Adipose tissue (tissue), 3 donors: Measurements from ENCODE around the gene DEF6. TPM values are rescaled to one million over a fixed set of nuclear protein-coding genes. Genes with fewer than 3 reads are reported as not detected.

Experiments
- H3K27ac ChIP-seq: one replicate; pipeline ENCODE4 v1.5.1; 2013; ENCODE audit warnings: low read depth, low read length
- WGBS, 3 donors: extraction: QIAGEN DNeasy Blood & Tissue Kit; methylation state at CpG; one replicate each; pipeline ENCODE4 v1.1.7; 2013; 5-methylcytosine and 5-hydroxymethylcytosine counted together
- polyA plus RNA-seq, 3 donors: library from polyadenylated mRNA; stranded (reverse); fragments of 200-250 nt; gene quantifications; one replicate each; pipeline ENCODE4 v1.2.3, GENCODE V29; 2013
- donor health status: healthy with polysubstance abuse.
- donor health status: Bipolar disorder and iron deficiency.
- donor health status: healthy.

Gene DEF6, protein sequence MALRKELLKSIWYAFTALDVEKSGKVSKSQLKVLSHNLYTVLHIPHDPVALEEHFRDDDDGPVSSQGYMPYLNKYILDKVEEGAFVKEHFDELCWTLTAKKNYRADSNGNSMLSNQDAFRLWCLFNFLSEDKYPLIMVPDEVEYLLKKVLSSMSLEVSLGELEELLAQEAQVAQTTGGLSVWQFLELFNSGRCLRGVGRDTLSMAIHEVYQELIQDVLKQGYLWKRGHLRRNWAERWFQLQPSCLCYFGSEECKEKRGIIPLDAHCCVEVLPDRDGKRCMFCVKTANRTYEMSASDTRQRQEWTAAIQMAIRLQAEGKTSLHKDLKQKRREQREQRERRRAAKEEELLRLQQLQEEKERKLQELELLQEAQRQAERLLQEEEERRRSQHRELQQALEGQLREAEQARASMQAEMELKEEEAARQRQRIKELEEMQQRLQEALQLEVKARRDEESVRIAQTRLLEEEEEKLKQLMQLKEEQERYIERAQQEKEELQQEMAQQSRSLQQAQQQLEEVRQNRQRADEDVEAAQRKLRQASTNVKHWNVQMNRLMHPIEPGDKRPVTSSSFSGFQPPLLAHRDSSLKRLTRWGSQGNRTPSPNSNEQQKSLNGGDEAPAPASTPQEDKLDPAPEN
- 10 to 100 TPM in 1 of 3 donors, 1 to 10 TPM in 2; 4.2 to 17.3 (median 8.6) TPM for polyA plus RNA-seq

GRCh38 chr6:35297601-35298481 lies at the start of gene DEF6:
TSS of gene DEF6 (plus strand) at chr6:35297818. CDS start at chr6:35297857, 39 bp downstream.
- H3K27ac ChIP-seq: no peak within 1 kb of the TSS
- 14 to 15% (median 14%) methylated on average over 35 of the region's 35 CpGs for WGBS, 3 donors

GRCh38 chr6:35248300-35248699 lies 49.3 kb upstream of the DEF6 start:
- H3K27ac ChIP-seq: no peak overlapping the region
- 53 to 66% (median 55%) methylated on average over 3 of the region's 3 CpGs for WGBS, 3 donors

DNA sequence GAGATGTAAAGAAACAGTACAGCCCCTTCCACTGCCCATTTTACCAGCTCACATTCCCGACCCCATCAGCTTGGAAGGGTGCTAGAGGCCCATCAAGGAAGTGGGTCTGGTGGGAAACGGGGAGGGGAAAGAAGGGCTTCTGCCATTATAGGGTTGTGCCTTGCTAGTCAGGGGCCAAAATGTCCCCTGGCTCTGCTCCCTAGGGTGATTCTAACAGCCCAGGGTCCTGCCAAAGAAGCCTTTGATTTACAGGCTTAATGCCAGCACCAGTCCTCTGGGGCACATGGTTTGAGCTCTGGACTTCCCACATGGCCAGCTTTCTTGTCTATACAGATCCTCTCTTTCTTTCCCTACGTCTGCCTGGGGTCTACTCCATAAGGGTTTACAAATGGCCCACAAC lies 48.7 kb upstream of the DEF6 start:
- no peak overlapping the region for H3K27ac ChIP-seq
- 67 to 79% (median 75%) methylated on average over 3 of the region's 3 CpGs for WGBS, 3 donors

DNA sequence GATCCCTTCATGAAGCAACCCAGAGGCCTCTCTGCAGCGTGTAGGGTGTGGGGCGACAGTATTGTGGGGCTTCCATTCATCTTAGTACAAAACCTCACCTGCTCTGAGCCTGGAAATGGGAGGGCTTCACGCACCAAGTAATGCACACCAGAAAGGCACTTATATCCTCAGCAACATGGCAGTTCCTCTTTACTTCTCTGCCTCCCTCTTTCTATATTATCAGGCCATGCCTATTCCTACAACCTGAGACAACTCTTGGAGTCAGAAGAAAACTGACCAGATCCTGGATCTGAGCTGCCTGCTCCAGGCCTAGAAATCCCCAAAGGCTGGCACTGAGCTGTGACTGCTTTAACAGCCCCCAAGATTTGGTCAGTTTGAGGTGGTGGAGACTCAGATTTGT lies 45.7 kb upstream of the DEF6 start:
- 95 to 100% (median 98%) methylated on average over 3 of the region's 3 CpGs for WGBS, 3 donors
- H3K27ac ChIP-seq: no peak overlapping the region

- 88 to 100% (median 96%) methylated on average over 1 of the region's 1 CpG for WGBS, 3 donors
- H3K27ac ChIP-seq: no peak overlapping the region
Observed at GRCh38 chr6:35253249-35253648, 44.4 kb upstream of the DEF6 start.

DNA sequence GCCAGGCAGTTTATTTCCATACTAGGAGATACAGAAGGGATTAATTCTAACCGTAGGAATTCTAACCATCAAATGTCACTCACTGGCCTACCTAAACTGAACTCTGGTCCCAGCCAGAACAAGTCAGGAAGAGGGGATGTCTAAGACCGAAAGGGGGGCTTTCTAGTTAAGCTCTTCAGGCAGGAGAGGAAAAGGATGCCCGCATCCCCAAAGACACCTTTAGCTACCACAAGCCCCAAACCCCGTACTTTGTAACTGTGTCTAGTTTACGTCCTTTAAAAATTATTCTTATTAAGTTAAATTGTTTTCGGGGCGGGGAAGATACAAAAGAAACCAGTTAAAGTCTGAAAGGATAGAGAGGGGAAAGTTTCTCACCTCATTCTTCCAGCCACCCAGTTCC lies 39.3 kb upstream of the DEF6 start:
- no peak overlapping the region for H3K27ac ChIP-seq
- WGBS, 3 donors: 44 to 53% (median 44%) methylated on average over 7 of the region's 7 CpGs

DNA sequence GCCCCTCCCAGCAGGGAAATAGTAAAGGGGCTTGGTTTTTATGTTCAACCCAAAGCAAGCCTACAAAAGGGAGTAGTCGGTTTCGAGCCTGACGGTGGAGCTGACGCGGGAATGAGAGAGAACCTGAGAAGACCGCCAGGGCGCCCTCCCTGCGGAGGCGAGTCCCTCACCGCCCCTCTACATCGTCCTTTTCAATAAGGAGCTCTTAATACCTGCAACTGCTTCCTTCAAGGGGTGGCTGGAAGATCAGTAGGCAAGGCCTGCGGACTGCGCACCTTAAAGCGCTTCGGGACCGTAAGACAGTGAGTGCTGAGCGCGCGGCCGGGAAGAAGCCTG lies 38.8 kb upstream of the DEF6 start:
- WGBS, 3 donors: 0 to 1% (median 1%) methylated on average over 20 of the region's 20 CpGs
- H3K27ac ChIP-seq: peak overlapping the region; percentile 26

DNA sequence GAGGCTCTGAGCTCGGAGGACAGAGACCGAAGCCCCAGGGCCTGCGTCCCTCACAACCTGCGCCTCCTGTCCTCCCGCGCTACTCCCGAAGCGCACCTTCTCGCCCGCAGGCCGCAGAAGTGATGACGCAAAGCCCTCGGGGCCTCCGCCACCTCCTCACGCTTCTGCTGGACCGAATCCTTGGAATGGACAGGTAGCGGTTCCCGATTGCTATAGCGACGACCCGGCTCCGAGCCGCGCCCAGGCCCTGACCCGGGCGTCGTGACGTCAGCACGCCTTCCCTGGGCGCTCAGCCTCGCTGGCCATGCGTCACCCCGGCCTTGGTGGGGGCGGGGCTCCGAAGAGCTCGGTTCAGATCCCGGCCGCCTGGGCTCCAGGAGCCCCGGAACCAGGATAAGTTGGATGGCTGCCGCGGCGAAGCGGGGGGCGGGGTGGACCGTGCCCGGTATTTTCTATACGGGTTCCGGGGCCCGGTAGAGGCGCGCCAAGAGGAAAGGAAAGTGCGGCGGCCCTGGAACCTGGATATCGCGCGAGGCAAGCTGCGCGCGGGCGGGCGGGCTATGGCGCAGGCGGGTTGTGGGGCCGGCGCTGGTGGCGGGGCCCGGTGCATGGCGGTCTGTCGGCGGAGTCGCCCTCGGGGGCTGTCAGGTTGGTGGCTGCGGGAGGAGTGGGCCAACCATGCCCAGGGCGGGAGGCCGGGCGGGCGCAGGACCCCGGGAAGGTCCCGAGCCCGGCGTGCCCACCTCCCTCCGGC lies 38.2 kb upstream of the DEF6 start, which contains the start of gene ZNF76:
ZNF76 (plus strand) TSS at position 542 of the 754 bp plus-strand sequence. CDS start 21,417 bp downstream, outside the sequence.
- peak within 1 kb of the TSS; percentile 84 for H3K27ac ChIP-seq
- WGBS, 3 donors: 0% methylated on average over 68 to 82 of the region's 82 CpGs

DNA sequence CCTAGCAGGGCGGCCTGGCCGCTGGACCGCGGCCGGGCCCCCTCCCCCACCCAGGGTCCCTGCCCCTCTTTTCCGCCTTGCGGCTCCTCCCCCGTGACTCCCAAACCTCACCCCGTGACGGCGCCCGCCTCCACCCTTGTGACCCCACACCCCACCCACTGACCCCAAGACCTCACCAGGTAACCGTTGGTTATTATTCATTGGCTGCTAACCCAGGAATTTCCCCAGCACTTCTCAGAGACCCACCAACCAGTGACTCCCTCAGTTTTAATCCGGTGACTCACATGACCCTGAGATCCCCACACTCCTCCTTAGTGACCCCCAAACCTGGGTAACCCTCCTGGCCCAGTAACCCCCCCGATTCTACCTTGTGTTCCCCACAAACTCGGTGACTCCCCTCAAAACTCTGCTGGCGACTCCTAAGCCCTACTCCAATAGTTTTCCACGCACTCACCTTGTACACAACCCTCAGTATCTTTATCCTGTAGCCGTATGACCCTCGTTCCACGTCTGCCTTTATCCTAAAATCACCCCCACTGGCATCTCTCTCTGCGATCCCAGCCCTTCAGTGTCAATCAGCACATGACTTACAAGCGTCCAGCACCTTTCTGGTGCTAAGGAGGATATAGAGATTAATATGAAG lies 37.5 kb upstream of the DEF6 start:
- peak overlapping the region; percentile 84 for H3K27ac ChIP-seq
- 5 to 14% (median 8%) methylated on average over 11 to 23 of the region's 23 CpGs for WGBS, 3 donors

DNA sequence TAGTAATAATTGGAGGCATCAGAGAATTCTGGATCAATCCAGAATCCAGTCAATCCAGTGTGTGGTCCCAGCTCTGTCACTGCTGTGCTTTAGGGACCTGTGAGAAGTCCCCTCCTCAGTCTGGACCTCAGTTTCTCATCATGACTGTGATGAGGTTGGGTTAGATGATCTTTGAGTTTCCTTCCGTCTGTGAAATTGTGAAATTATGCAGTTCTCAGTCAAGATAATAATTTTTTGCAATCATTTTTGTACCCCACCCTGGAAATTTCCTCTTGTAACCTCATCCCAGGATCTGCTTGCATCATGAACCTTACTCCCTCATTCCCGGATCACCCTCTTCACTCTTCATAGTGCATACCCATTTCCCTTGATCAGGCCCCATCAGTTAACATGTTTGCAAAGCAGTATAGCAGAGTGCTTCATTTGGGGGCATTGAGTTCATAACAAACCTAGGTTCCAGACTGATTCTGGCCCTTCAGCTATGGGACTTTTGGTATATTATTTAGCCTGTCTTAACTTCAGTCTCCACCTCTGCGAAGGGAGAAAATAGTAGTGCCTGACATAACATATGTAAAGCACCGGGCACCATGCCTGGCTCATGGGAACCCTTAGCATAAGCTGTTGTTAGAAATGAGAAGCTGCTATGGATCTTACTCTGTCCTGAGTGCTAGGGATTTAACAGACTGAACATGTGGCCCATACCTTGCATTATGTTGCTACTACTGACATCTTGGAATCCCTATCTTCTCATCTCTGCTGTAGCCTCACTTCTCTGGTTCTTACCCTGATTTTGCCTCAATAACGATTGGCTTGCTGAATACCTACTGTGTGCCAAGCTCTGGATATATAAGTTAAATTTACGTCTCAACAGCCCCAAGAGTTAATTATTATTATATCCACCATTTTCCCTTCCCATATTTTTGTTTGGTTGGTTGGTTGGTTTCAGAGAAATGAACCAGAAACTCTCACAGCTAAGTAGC lies 36.7 kb upstream of the DEF6 start:
- peak overlapping the region; percentile 34 for H3K27ac ChIP-seq
- WGBS, 3 donors: 71 to 87% (median 73%) methylated on average over 6 of the region's 6 CpGs

DNA sequence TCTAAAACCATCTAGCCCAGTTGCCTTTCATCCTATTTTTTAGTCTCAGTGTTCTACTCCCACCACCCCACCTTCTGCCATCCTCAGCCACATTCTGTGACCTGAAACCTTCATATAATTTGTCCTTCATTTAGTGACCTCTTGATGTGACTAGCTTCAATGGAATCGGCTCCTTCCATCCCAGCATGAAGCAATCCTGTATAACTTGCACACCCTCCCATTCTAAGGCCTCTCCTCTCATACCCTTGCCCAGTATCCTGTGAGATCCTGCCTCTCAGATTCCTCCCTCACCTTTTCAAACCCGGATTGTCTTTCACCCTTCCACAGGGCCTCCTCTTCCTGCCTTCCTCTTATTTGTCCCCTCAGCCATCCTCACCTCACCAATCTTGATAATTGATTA lies 35.0 kb upstream of the DEF6 start:
- H3K27ac ChIP-seq: no peak overlapping the region
- 28 to 81% (median 34%) methylated on average over 2 of the region's 2 CpGs for WGBS, 3 donors

DNA sequence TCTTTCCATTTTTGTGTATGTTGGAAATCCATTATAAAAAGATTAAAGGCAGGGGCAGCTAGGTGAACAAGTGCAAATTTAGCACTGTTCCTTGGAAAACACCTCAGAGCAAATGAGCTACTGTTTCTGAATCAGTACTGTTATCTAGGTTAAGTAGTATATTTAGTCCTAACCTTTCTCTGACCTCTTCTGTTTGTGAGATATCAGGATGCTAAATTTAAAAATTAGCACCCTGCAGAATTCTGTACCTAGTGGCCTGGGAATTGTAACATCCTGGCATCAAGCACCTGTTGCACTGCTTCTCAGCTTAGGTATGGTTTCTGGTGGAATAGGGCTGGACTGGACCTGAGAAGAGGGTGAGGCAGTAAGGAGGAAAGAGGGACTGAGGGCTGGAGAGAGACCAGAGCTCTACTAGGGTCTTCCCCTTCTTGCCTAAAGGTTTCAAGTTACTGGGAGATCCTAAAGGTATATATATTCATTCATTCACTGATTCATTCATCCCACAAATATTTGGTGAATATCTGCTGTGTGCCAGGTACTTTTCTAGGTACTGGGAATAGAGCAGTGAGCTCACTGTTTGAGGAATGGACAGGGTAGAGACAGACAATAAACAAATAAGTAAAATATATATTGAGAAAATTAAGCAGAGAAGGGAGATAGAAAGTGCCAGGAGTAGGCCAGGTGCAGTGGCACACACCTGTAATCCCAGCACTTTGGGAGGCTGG lies 32.9 kb upstream of the DEF6 start:
- no peak overlapping the region for H3K27ac ChIP-seq

GRCh38 chr6:35265523-35265922 lies 32.1 kb upstream of the DEF6 start:
- H3K27ac ChIP-seq: no peak overlapping the region
- WGBS, 3 donors: 85 to 93% (median 90%) methylated on average over 2 of the region's 2 CpGs

- no peak overlapping the region for H3K27ac ChIP-seq
- WGBS, 3 donors: 85 to 88% (median 87%) methylated on average over 8 of the region's 8 CpGs
Observed at GRCh38 chr6:35267446-35267845, 30.2 kb upstream of the DEF6 start.

GRCh38 chr6:35267897-35268296 lies 29.7 kb upstream of the DEF6 start:
- 65 to 78% (median 73%) methylated on average over 2 of the region's 2 CpGs for WGBS, 3 donors
- H3K27ac ChIP-seq: no peak overlapping the region

DNA sequence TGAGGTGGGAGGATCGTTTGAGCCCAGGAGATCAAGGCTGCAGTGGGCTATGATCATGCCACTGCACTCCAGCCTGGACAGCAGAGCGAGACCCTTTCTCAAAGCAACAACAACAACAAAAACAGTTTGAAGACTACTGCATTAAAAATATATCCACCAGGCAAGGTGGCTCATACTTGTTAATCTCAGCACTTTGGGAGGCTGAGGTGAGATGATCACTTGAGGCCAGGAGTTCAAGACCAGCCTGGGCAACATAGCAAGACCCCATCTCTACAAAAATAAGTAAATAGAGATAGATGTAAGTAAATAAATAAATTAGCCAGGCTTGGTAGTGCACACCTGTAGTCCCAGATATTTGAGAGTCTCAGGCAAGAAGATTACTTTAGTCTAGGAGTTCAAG lies 25.6 kb upstream of the DEF6 start:
- H3K27ac ChIP-seq: no peak overlapping the region
- 96 to 98% (median 97%) methylated on average over 2 of the region's 2 CpGs for WGBS, 3 donors
